NT2/D1 (cell line): ENCODE results near the gene PDE6A.
"Not testable (repeated sequence)": the region's sequence is repeated elsewhere in the genome, so short reads cannot be mapped to it uniquely, and the experiment has no call there.

ENCODE experiments used
- DNase-seq: peaks from one replicate; pipeline ENCODE4 v3.0.0-alpha.2; 2011; ENCODE audit warnings: low read depth, low spot score
- H3K27me3 ChIP-seq: 2 replicates; pipeline ENCODE4 v1.6.0; 2011; ENCODE audit warnings: mild to moderate bottlenecking; ENCODE audit not compliant: insufficient read length, insufficient read depth
- H3K36me3 ChIP-seq: 2 replicates; pipeline ENCODE4 v1.6.1; 2011; ENCODE audit warnings: mild to moderate bottlenecking, low read length, mixed read lengths; ENCODE audit not compliant: insufficient read depth, insufficient read length
- H3K4me1 ChIP-seq: 2 replicates; pipeline ENCODE4 v1.5.1; 2011; ENCODE audit not compliant: insufficient read depth, insufficient read length
- H3K4me3 ChIP-seq: 2 replicates; pipeline ENCODE4 v1.5.1; 2011; ENCODE audit warnings: low read depth; ENCODE audit not compliant: insufficient read length
- H3K9ac ChIP-seq: 2 replicates; pipeline ENCODE4 v1.6.0; 2011; ENCODE audit warnings: low read depth; ENCODE audit not compliant: insufficient read length
- H3K9me3 ChIP-seq: 2 replicates; pipeline ENCODE4 v1.5.1; 2011; ENCODE audit warnings: mild to moderate bottlenecking, low read length; ENCODE audit not compliant: insufficient read depth
- SUZ12 ChIP-seq: IDR thresholded peaks from 2 replicates; pipeline ENCODE4 v1.6.1; 2011; ENCODE audit not compliant: insufficient read length, insufficient read depth; ENCODE audit errors: extremely low read depth
- YY1 ChIP-seq: IDR thresholded peaks from 2 replicates; pipeline ENCODE4 v1.6.1; 2011; ENCODE audit not compliant: insufficient read length, insufficient read depth
- ZNF274 ChIP-seq: IDR thresholded peaks from 2 replicates; pipeline ENCODE4 v1.6.1; 2011; ENCODE audit warnings: mild to moderate bottlenecking, low read depth, low read length

Gene PDE6A

GRCh38 chr5:149892594-149892993 is 52.0 kb downstream of the PDE6A start:
- H3K9me3 ChIP-seq, result no peaks in the 10 kb centered on the region
- no peak for DNase-seq

GRCh38 chr5:149888280-149888679 is 56.3 kb downstream of the PDE6A start:
- TF ChIP-seq ZNF274 (no peak), SUZ12 (no peak), YY1 (no peak)
- no peak for DNase-seq
- H3K4me1 ChIP-seq, result no peaks in the 10 kb centered on the region
- H3K36me3 ChIP-seq, result no peaks in the 10 kb centered on the region
- H3K27me3 ChIP-seq, result no peaks in the 10 kb centered on the region
- H3K9me3 ChIP-seq, result no peaks in the 10 kb centered on the region
- H3K4me3 ChIP-seq, result no peak overlapping the region
- H3K9ac ChIP-seq, result no peak overlapping the region

More at GRCh38 chr5:149892594-149892993, 52.0 kb downstream of the PDE6A start:
- TF ChIP-seq ZNF274 (no peak), SUZ12 (no peak), YY1 (no peak)
- H3K27me3 ChIP-seq, result no peaks in the 10 kb centered on the region
- no peak overlapping the region for H3K9ac ChIP-seq
- no peaks in the 10 kb centered on the region for H3K4me1 ChIP-seq
- no peaks in the 10 kb centered on the region for H3K36me3 ChIP-seq
- no peak overlapping the region for H3K4me3 ChIP-seq

- no peak for DNase-seq
Measured at GRCh38 chr5:149887622-149888183, 56.9 kb downstream of the PDE6A start.

GRCh38 chr5:149886692-149887470 is 57.7 kb downstream of the PDE6A start:
- Histone ChIP-seq H3K9me3 (no peaks in the 10 kb centered on the region), H3K4me1 (no peaks in the 10 kb centered on the region), H3K36me3 (no peaks in the 10 kb centered on the region), H3K4me3 (no peak overlapping the region), H3K9ac (no peak overlapping the region), H3K27me3 (no peaks in the 10 kb centered on the region)
- no peak for TF ChIP-seq ZNF274
- TF ChIP-seq YY1, result no peak
- no peak for TF ChIP-seq SUZ12
- DNase-seq, result no peak

More at GRCh38 chr5:149887622-149888183, 56.9 kb downstream of the PDE6A start:
- H3K9me3 ChIP-seq, result no peaks in the 10 kb centered on the region
- H3K4me3 ChIP-seq, result no peak overlapping the region
- no peaks in the 10 kb centered on the region for H3K4me1 ChIP-seq
- H3K9ac ChIP-seq, result no peak overlapping the region
- TF ChIP-seq ZNF274, result no peak
- no peak for TF ChIP-seq YY1
- TF ChIP-seq SUZ12, result no peak
- no peaks in the 10 kb centered on the region for H3K27me3 ChIP-seq
- no peaks in the 10 kb centered on the region for H3K36me3 ChIP-seq

- Histone ChIP-seq H3K9me3 (no peaks in the 10 kb centered on the region), H3K9ac (no peak overlapping the region), H3K4me3 (no peak overlapping the region), H3K4me1 (no peaks in the 10 kb centered on the region), H3K36me3 (no peaks in the 10 kb centered on the region), H3K27me3 (no peaks in the 10 kb centered on the region)
- TF ChIP-seq YY1 (no peak), SUZ12 (no peak), ZNF274 (no peak)
- no peak for DNase-seq
Measured at GRCh38 chr5:149886060-149886459, 58.5 kb downstream of the PDE6A start.

GRCh38 chr5:149885513-149885912 is 59.1 kb downstream of the PDE6A start:
- no peak for TF ChIP-seq ZNF274
- no peak for TF ChIP-seq YY1
- no peak for TF ChIP-seq SUZ12
- no peak overlapping the region for H3K4me3 ChIP-seq

GRCh38 chr5:149883550-149883949 is 61.0 kb downstream of the PDE6A start:
- Histone ChIP-seq H3K4me3 (no peak overlapping the region), H3K9ac (no peak overlapping the region), H3K27me3 (no peaks in the 10 kb centered on the region), H3K9me3 (no peaks in the 10 kb centered on the region), H3K36me3 (no peaks in the 10 kb centered on the region), H3K4me1 (no peaks in the 10 kb centered on the region)
- no peak for DNase-seq
- TF ChIP-seq YY1 (no peak), SUZ12 (no peak), ZNF274 (no peak)

More at GRCh38 chr5:149885513-149885912, 59.1 kb downstream of the PDE6A start:
- Histone ChIP-seq H3K9ac (no peak overlapping the region), H3K9me3 (no peaks in the 10 kb centered on the region), H3K4me1 (no peaks in the 10 kb centered on the region), H3K27me3 (no peaks in the 10 kb centered on the region), H3K36me3 (no peaks in the 10 kb centered on the region)
- DNase-seq, result no peak

GRCh38 chr5:149882633-149883032 is 62.0 kb downstream of the PDE6A start:
- not testable (repeated sequence) for H3K4me3 ChIP-seq, H3K27me3 ChIP-seq

More at GRCh38 chr5:149882633-149883032, 62.0 kb downstream of the PDE6A start:
- H3K9ac ChIP-seq, H3K4me1 ChIP-seq, H3K36me3 ChIP-seq, DNase-seq, H3K9me3 ChIP-seq: not testable (repeated sequence)
